SK-N-SH (cell line): ENCODE results near the gene GFPT1. TPM values are rescaled to one million over a fixed set of nuclear protein-coding genes. Genes with fewer than 3 reads are reported as not detected.

Experiments used
- CTCF ChIA-PET: fragments of 300-600, 350-600 bp; formaldehyde crosslinking; extraction: SDS; loops from one replicate; lab custom pipeline; 2021; lab: Yijun Ruan, JAX
- POLR2A ChIA-PET: fragments of 350-600 bp; sonication (Branson Sonifier 250); formaldehyde crosslinking; extraction: SDS; loops from one replicate; lab custom pipeline; 2020; ENCODE audit warnings: antibody characterized with exemption, inconsistent platforms; lab: Yijun Ruan, JAX
- DNase-seq: peaks from one replicate; pipeline ENCODE4 v3.0.0; 2012
- H2AFZ ChIP-seq: fragments of 200-600 bp; sonication (generic); 2 replicates; pipeline ENCODE4 v1.8.1; 2016; ENCODE audit warnings: antibody characterized with exemption, mild to moderate bottlenecking, low read depth
- H3F3A ChIP-seq: fragments of 200-600 bp; sonication (generic); replicated peaks from 2 replicates; pipeline ENCODE3; 2016; ENCODE audit warnings: antibody characterized with exemption, mild to moderate bottlenecking; ENCODE audit not compliant: insufficient read depth
- H3K27ac ChIP-seq, 2 experiments: fragments of 200-500 bp in 1 of 2; fragments of 200-600 bp in 1 of 2; sonication (Bioruptor generic) in 1 of 2; sonication (generic), shearing (Covaris generic) in 1 of 2; 2 replicates each; pipeline versions ENCODE4 v1.5.1 to v1.6.1; 2014 to 2016; ENCODE audit warnings: low read depth in 2 of 2, inconsistent platforms in 1 of 2, low read length in 1 of 2, mild to moderate bottlenecking in 1 of 2, mixed read lengths in 1 of 2
- H3K27me3 ChIP-seq: fragments of 200-600 bp; sonication (generic), shearing (Covaris generic); 2 replicates; pipeline ENCODE4 v1.6.1; 2016; ENCODE audit warnings: mixed run types; ENCODE audit not compliant: insufficient read depth
- H3K36me3 ChIP-seq, 2 experiments: fragments of 200-500 bp in 1 of 2; fragments of 200-600 bp in 1 of 2; sonication (Bioruptor generic) in 1 of 2; sonication (generic) in 1 of 2; replicated peaks in 1 of 2; 2 replicates each; pipeline versions ENCODE3 to v1.5.1; 2014 to 2016; ENCODE audit warnings: low read length in 1 of 2, mild to moderate bottlenecking in 1 of 2; ENCODE audit not compliant: insufficient read depth in 2 of 2, control insufficient read depth in 1 of 2
- H3K4me1 ChIP-seq, 2 experiments: fragments of 200-500 bp in 1 of 2; fragments of 200-600 bp in 1 of 2; sonication (Bioruptor generic) in 1 of 2; sonication (generic), shearing (Covaris generic) in 1 of 2; 2 replicates each; pipeline versions ENCODE4 v1.5.1 to v1.6.1; 2014 to 2016; ENCODE audit warnings: low read depth in 1 of 2, low read length in 1 of 2, mixed run types in 1 of 2; ENCODE audit not compliant: insufficient read depth in 2 of 2, control insufficient read depth in 1 of 2
- H3K4me2 ChIP-seq: fragments of 200-600 bp; sonication (generic), shearing (Covaris generic); 2 replicates; pipeline ENCODE4 v1.6.1; 2017; ENCODE audit warnings: mixed run types
- H3K4me3 ChIP-seq, 2 experiments: fragments of 200-500 bp in 1 of 2; fragments of 200-600 bp in 1 of 2; sonication (Bioruptor generic) in 1 of 2; sonication (generic), shearing (Covaris generic) in 1 of 2; 2 replicates each; pipeline versions ENCODE4 v1.5.1 to v1.8.1; 2014 to 2016; ENCODE audit warnings: low read depth in 2 of 2, inconsistent platforms in 1 of 2, low read length in 1 of 2, mild to moderate bottlenecking in 1 of 2, mixed read lengths in 1 of 2, moderate library complexity in 1 of 2
- H3K79me2 ChIP-seq: fragments of 200-600 bp; sonication (generic); 2 replicates; pipeline ENCODE4 v1.8.1; 2017; ENCODE audit warnings: mild to moderate bottlenecking; ENCODE audit not compliant: insufficient read depth
- H3K9ac ChIP-seq: fragments of 200-600 bp; sonication (generic); 2 replicates; pipeline ENCODE4 v1.6.1; 2017; ENCODE audit warnings: mixed run types
- H3K9me2 ChIP-seq: fragments of 200-600 bp; sonication (generic); 2 replicates; pipeline ENCODE4 v1.6.1; 2017; ENCODE audit warnings: mixed run types
- H3K9me3 ChIP-seq: fragments of 200-600 bp; sonication (generic); 2 replicates; pipeline ENCODE4 v1.6.1; 2017; ENCODE audit warnings: mixed run types, mild to moderate bottlenecking, moderate library complexity
- H4K20me1 ChIP-seq: fragments of 200-600 bp; sonication (generic); 2 replicates; pipeline ENCODE4 v1.6.1; 2017; ENCODE audit warnings: mild to moderate bottlenecking, mixed run types; ENCODE audit not compliant: insufficient read depth
- FOSL2 ChIP-seq: IDR thresholded peaks from 2 replicates; pipeline ENCODE4 v1.4.0; 2012; ENCODE audit warnings: low read depth, mild to moderate bottlenecking, moderate library complexity, borderline replicate concordance
- FOXJ3 ChIP-seq: sonication (generic); formaldehyde crosslinking; IDR thresholded peaks from 2 replicates; pipeline ENCODE4 v1.5.1; 2020; ENCODE audit warnings: mild to moderate bottlenecking, missing genetic modification reagents
- FOXM1 ChIP-seq: IDR thresholded peaks from 2 replicates; pipeline ENCODE4 v1.4.0; 2012; ENCODE audit warnings: low read depth, mild to moderate bottlenecking
- GABPA ChIP-seq: IDR thresholded peaks from 2 replicates; pipeline ENCODE4 v1.4.0; 2012; ENCODE audit warnings: low read depth, mild to moderate bottlenecking
- GATA2 ChIP-seq: sonication (generic); formaldehyde crosslinking; IDR thresholded peaks from 2 replicates; pipeline ENCODE4 v1.5.0; 2020; ENCODE audit warnings: mild to moderate bottlenecking, missing genetic modification reagents
- JUND ChIP-seq: IDR thresholded peaks from 2 replicates; pipeline ENCODE4 v1.4.0; 2012
- NRF1 ChIP-seq: IDR thresholded peaks from 2 replicates; pipeline ENCODE4 v1.6.1; 2012; ENCODE audit warnings: low read depth, mild to moderate bottlenecking, low read length
- RAD21 ChIP-seq: IDR thresholded peaks from 2 replicates; pipeline ENCODE4 v1.6.1; 2012; ENCODE audit warnings: mild to moderate bottlenecking, low read length
- SMC3 ChIP-seq: IDR thresholded peaks from 2 replicates; pipeline ENCODE4 v1.6.1; 2012; ENCODE audit warnings: low read depth, low read length, improper control_type of control experiment
- TAF1 ChIP-seq: IDR thresholded peaks from 2 replicates; pipeline ENCODE4 v1.6.1; 2012; ENCODE audit warnings: low read depth, mild to moderate bottlenecking, low read length, moderate library complexity, borderline replicate concordance
- TCF12 ChIP-seq: IDR thresholded peaks from 2 replicates; pipeline ENCODE4 v1.4.0; 2012
- TEAD4 ChIP-seq: IDR thresholded peaks from 2 replicates; pipeline ENCODE4 v1.4.0; 2012; ENCODE audit warnings: mild to moderate bottlenecking, borderline replicate concordance; ENCODE audit not compliant: insufficient read depth
- polyA plus RNA-seq, 3 experiments: library from polyadenylated mRNA; depleted of rRNA; stranded (reverse); fragments of >200 nt; gene quantifications; 2 replicates each; pipeline ENCODE4 v1.2.3, GENCODE V29; 2012
- TF ChIP-seq, protein P1 (sequence below): IDR thresholded peaks from 2 replicates; pipeline ENCODE4 v1.4.0; 2012; ENCODE audit warnings: low read depth, borderline replicate concordance
- TF ChIP-seq, protein P2 (sequence below): fragments of 150-350 bp; IDR thresholded peaks from 2 replicates; pipeline ENCODE4 v1.6.1; 2017; ENCODE audit warnings: antibody characterized with exemption, low read length, low read depth, borderline replicate concordance
- TF ChIP-seq, protein P3 (sequence below): fragments of 200-600 bp; sonication (generic); IDR thresholded peaks from 2 replicates; pipeline ENCODE4 v1.6.1; 2017; ENCODE audit warnings: antibody characterized with exemption, mild to moderate bottlenecking, moderate library complexity
- TF ChIP-seq, protein P4 (sequence below): IDR thresholded peaks from 2 replicates; pipeline ENCODE4 v1.4.0; 2012; ENCODE audit warnings: low read depth, borderline replicate concordance
- TF ChIP-seq, protein P5 (sequence below): fragments of 150-350 bp; IDR thresholded peaks from 2 replicates; pipeline ENCODE4 v1.6.1; 2016; ENCODE audit warnings: mild to moderate bottlenecking, low read depth, low read length
- TF ChIP-seq, protein P6 (sequence below): IDR thresholded peaks from 2 replicates; pipeline ENCODE4 v1.6.1; 2012; ENCODE audit warnings: mild to moderate bottlenecking, low read depth, low read length, moderate library complexity

The GFPT1 gene
- polyA plus RNA-seq, 1 of the 3 experiments (the other 2 are of a cell fraction) = 6.0 TPM

DNA sequence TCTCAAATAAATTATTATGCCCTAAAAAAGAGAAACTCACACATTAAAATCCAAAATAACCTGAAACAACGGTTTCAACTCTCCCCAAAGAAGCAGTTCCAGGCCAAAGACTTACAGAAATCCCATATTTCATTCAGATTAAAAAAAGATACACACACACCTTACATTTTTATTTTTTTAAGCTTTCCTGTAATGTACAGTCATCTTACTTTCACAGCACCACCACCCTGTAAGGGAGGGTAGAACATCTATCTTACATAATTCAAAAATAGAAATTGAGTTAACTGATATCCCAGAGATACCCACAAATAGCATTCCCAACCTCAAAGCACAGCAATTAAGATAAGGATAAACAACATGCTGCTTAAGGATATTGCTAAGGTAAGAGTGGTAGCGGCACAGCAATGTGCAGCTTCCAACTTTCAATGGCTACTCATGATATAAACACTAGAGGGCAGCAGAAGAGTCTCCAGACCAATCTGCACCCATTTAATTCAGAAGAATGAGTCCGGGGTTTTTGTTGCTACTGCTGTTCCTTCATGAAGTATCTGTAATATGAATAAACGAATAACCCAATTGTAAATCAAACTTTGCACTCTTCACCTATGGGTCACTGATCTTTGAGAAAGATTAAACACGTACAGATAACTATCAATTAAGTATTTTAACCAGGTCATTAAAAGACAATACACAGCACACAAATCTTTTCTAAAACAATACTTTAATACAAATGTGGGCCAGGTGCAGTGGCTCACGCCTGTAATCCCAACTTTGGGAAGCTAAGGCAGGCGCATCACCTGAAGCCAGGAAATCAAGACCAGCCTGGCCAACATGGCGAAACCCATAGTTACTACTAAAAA lies 11.3 kb downstream of the GFPT1 start (continued):
- TF ChIP-seq FOSL2 (no peak), TEAD4 (no peak), FOXJ3 (CRISPR knock-in tag) (no peak), JUND (no peak)
- TF ChIP-seq, all 33 proteins: peak for 4

DNA sequence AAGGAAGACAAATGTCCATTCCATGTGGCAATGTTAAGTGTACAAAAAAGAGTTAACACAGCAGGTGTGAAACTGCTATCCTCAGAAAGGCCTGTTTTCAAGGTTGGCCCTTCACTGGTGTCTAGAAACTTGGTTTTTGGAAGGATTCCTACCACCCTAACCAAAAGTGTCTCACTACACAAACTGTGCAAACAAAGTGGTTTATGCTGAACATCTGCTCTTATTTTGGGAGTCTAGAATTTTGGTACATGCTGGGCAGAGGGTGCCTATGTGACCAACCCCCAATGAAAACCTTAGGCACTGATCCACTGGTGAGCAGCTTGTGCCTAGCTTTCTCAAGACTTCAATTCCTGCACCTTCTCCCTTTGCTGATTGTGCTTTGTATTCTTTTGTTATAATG lies 14.3 kb downstream of the GFPT1 start:
- CTCF ChIA-PET = interaction anchor here (1.2 kb wide), 1 partner anchor 12 kb away, joined by 3 read pairs; no protein-coding TSS in a partner anchor
- Histone ChIP-seq H4K20me1 (peaks cover 42% of the 10 kb centered on the region), H3K9ac (no peak overlapping the region), H3K27me3 (no peaks in the 10 kb centered on the region), H3K79me2 (peaks cover 75% of the 10 kb centered on the region), H3K9me3 (no peaks in the 10 kb centered on the region), H3F3A (peaks cover 13% of the 10 kb centered on the region), H3K4me1 (no peaks in the 10 kb centered on the region; a peak in 1 of 4 replicates), H3K27ac (no peak overlapping the region), H2AFZ (no peak overlapping the region), H3K4me3 (no peak overlapping the region), H3K36me3 (peaks cover 30 to 60% of the 10 kb centered on the region in 2 experiments), H3K9me2 (no peaks in the 10 kb centered on the region), H3K4me2 (no peak overlapping the region)
- no peak for DNase-seq
- TF ChIP-seq RAD21 (no peak), TCF12 (no peak), SMC3 (no peak), TAF1 (no peak), TEAD4 (no peak), NRF1 (no peak), GABPA (no peak), FOSL2 (no peak), GATA2 (CRISPR knock-in tag) (no peak), FOXJ3 (CRISPR knock-in tag) (no peak), FOXM1 (no peak)
- TF ChIP-seq, protein P1, sequence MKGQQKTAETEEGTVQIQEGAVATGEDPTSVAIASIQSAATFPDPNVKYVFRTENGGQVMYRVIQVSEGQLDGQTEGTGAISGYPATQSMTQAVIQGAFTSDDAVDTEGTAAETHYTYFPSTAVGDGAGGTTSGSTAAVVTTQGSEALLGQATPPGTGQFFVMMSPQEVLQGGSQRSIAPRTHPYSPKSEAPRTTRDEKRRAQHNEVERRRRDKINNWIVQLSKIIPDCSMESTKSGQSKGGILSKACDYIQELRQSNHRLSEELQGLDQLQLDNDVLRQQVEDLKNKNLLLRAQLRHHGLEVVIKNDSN = no peak
- TF ChIP-seq, protein P2, sequence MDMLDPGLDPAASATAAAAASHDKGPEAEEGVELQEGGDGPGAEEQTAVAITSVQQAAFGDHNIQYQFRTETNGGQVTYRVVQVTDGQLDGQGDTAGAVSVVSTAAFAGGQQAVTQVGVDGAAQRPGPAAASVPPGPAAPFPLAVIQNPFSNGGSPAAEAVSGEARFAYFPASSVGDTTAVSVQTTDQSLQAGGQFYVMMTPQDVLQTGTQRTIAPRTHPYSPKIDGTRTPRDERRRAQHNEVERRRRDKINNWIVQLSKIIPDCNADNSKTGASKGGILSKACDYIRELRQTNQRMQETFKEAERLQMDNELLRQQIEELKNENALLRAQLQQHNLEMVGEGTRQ = no peak
- TF ChIP-seq, protein P3, sequence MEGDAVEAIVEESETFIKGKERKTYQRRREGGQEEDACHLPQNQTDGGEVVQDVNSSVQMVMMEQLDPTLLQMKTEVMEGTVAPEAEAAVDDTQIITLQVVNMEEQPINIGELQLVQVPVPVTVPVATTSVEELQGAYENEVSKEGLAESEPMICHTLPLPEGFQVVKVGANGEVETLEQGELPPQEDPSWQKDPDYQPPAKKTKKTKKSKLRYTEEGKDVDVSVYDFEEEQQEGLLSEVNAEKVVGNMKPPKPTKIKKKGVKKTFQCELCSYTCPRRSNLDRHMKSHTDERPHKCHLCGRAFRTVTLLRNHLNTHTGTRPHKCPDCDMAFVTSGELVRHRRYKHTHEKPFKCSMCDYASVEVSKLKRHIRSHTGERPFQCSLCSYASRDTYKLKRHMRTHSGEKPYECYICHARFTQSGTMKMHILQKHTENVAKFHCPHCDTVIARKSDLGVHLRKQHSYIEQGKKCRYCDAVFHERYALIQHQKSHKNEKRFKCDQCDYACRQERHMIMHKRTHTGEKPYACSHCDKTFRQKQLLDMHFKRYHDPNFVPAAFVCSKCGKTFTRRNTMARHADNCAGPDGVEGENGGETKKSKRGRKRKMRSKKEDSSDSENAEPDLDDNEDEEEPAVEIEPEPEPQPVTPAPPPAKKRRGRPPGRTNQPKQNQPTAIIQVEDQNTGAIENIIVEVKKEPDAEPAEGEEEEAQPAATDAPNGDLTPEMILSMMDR = no peak
- TF ChIP-seq, protein P4, sequence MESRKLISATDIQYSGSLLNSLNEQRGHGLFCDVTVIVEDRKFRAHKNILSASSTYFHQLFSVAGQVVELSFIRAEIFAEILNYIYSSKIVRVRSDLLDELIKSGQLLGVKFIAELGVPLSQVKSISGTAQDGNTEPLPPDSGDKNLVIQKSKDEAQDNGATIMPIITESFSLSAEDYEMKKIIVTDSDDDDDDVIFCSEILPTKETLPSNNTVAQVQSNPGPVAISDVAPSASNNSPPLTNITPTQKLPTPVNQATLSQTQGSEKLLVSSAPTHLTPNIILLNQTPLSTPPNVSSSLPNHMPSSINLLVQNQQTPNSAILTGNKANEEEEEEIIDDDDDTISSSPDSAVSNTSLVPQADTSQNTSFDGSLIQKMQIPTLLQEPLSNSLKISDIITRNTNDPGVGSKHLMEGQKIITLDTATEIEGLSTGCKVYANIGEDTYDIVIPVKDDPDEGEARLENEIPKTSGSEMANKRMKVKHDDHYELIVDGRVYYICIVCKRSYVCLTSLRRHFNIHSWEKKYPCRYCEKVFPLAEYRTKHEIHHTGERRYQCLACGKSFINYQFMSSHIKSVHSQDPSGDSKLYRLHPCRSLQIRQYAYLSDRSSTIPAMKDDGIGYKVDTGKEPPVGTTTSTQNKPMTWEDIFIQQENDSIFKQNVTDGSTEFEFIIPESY = no peak
- TF ChIP-seq, protein P5, sequence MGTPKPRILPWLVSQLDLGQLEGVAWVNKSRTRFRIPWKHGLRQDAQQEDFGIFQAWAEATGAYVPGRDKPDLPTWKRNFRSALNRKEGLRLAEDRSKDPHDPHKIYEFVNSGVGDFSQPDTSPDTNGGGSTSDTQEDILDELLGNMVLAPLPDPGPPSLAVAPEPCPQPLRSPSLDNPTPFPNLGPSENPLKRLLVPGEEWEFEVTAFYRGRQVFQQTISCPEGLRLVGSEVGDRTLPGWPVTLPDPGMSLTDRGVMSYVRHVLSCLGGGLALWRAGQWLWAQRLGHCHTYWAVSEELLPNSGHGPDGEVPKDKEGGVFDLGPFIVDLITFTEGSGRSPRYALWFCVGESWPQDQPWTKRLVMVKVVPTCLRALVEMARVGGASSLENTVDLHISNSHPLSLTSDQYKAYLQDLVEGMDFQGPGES = no peak
- TF ChIP-seq, protein P6, sequence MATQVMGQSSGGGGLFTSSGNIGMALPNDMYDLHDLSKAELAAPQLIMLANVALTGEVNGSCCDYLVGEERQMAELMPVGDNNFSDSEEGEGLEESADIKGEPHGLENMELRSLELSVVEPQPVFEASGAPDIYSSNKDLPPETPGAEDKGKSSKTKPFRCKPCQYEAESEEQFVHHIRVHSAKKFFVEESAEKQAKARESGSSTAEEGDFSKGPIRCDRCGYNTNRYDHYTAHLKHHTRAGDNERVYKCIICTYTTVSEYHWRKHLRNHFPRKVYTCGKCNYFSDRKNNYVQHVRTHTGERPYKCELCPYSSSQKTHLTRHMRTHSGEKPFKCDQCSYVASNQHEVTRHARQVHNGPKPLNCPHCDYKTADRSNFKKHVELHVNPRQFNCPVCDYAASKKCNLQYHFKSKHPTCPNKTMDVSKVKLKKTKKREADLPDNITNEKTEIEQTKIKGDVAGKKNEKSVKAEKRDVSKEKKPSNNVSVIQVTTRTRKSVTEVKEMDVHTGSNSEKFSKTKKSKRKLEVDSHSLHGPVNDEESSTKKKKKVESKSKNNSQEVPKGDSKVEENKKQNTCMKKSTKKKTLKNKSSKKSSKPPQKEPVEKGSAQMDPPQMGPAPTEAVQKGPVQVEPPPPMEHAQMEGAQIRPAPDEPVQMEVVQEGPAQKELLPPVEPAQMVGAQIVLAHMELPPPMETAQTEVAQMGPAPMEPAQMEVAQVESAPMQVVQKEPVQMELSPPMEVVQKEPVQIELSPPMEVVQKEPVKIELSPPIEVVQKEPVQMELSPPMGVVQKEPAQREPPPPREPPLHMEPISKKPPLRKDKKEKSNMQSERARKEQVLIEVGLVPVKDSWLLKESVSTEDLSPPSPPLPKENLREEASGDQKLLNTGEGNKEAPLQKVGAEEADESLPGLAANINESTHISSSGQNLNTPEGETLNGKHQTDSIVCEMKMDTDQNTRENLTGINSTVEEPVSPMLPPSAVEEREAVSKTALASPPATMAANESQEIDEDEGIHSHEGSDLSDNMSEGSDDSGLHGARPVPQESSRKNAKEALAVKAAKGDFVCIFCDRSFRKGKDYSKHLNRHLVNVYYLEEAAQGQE = no peak
- POLR2A ChIA-PET = no interaction called here
